Frontal cortex (tissue), 4 donors: Measurements from ENCODE around the gene SMIM30. TPM values are rescaled to one million over a fixed set of nuclear protein-coding genes. Genes with fewer than 3 reads are reported as not detected.
"Not testable (repeated sequence)": the region's sequence is repeated elsewhere in the genome, so short reads cannot be mapped to it uniquely, and the experiment has no call there.

ENCODE experiments used
- DNase-seq, 2 donors: peaks; one replicate each; pipeline ENCODE4 v3.0.0; 2012; ENCODE audit warnings: low spot score in 2 of 2
- FAIRE-seq: peaks from 2 replicates; lab custom pipeline; 2012; peaks lifted over from hg19 to GRCh38; lab: Jason Lieb, UNC
- total RNA-seq: library from RNA; depleted of rRNA; stranded (reverse); fragments of >200 nt; gene quantifications from one replicate; pipeline ENCODE4 v1.2.3, GENCODE V29; 2014
- donor health status: control.
- donor health status: control.
- donor health status: control.

SMIM30 gene, protein sequence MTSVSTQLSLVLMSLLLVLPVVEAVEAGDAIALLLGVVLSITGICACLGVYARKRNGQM
- 24.5 TPM for total RNA-seq

DNA sequence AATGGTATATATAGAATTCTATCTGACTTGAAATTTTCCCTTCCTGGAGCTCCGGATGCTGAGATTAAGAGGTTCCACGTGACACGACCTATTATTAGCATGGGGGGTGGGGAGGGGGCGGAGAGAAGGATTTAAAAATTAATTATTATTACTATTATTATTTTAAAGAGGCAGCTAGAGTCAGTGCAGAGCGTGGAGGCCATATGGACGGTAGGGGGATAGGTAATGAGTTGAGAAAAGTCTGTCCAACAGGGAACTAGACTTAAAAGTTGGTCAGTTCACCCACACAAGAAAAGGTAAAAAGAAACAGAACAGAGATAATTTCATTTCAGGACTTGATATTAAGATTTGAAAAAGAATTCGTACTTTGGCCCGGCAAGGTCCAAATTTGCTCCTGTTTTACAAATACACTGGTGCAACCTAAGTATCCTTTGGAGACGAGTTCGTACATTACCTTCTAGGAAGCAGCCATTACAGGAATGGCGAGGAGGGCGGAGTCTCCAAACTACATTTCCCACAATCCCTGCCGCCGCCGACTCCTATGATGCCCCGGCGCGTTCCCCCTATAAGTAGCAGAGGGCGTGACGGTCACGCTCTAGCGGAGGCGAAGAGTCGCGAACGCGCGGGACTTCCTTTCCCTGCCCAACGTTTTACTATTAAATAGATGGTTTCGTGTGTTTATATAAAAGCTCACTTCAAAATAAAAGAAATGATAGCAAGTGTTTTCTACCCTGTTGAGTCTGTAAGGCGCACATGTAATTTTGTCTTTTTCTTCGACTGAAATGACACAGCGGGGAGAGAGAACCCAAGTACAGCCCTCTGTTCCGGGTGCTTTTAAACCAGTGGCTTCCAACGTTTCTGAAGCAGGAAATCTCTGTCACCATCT is at the start of gene SMIM30:
Gene SMIM30 (minus strand): TSS at position 481 of the 886 bp plus-strand sequence. CDS start 976 bp downstream, outside the sequence.
- FAIRE-seq, result peak; percentile 28
- peak; percentile 60 to 64 for DNase-seq

DNA sequence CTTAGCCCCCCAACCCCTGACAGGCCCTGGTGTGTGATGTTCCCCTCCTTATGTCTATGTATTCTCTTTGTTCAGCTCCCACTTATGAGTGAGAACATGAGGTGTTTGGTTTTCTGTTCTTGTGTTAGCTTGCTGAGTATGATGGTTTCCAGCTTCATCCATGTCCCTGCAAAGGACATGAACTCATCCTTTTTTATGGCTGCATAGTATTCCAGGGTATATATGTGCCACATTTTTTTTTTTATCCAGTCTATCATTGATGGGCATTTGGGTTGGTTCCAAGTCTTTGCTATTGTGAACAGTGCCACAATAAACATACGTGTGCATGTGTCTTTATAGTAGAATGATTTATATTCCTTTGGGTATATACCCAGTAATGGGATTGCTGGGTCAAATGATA is 47.8 kb upstream of the SMIM30 start:
- not testable (repeated sequence) for DNase-seq, FAIRE-seq

DNA sequence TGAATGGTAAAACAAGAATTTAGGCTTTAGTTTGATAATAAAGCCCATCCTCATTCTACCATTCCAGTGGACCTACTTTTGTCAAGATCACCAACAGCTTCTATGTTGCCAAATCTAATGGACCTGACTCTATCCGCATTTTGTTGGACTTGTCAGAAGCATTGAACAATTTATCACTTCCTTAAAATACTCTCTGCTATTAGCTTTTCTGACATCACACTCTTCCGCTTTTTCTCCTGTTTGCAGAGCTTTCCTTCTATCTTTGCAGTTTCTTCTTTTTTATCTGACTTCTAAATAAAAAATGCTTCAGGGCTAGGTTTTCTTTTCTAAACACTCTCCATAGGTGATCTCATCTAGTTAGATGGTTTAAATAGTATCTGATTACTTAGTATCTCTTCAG is 42.7 kb upstream of the SMIM30 start:
- no peak for DNase-seq
- no peak for FAIRE-seq

DNA sequence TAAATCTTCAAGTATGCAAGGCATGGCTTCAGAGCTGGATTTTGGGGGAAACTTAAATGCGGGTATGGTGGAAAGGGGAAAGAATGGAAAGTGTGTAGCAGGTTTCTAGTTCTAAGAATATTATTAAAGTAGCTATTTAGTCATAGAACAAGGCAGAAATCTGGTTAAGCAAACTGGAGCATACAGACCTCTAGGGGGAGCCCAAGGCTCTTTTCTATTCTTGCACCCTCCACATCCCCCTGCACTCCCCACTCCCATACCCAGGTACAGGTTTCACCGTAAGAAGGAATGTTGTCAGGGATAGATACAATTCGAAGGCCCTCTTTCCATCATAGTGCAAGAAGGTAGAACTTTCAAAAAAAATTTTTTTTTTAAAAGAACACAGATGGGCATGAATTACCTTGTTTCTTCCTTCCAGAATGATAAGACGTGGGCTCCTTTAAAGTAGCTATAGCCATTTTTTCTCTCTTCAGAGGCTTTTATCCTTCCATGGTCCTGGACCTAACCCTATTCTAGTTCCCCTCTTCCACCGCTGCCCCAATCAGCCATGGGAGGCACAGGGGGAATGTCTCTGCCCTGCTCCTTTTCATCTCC is 41.5 kb upstream of the SMIM30 start:
- no peak for FAIRE-seq
- no peak for DNase-seq

DNA sequence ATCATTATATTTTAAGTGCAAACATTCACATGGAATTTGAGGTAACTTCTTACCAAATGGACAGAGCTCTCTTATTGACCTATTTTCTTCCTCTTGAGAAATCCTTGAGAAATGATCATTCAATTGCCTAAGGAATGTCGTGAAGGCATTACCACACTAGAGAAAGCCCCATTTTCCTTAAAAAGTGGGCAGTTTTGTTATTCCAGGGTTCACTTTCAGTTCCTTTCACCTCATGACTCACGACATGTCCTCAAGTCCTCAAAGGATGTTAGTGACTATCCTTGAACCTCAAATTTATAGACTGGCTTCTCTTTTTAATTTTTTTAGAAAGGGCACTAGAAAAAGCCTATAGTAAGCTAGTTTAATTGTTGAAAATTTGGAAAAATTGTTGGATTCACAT is 40.4 kb upstream of the SMIM30 start:
- FAIRE-seq (no peak), DNase-seq (no peak)

DNA sequence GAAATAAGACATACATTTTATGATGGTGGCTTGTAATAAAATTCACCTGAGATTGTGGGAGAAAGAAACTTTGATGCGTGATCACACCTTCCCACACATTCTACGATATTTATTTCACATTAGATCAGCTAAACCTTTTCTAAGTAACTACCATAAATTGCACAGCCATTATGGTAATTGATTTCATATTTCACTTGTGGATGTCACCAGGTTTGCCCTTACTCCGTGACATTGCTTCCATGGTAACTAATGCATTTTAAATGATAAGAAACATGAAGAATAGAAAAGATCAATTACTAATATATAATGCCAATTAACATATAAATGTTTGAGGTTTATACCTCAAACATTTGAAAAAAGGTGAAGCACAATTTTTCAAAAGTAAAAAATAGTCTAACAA is 35.8 kb upstream of the SMIM30 start:
- FAIRE-seq, result no peak
- no peak for DNase-seq

DNA sequence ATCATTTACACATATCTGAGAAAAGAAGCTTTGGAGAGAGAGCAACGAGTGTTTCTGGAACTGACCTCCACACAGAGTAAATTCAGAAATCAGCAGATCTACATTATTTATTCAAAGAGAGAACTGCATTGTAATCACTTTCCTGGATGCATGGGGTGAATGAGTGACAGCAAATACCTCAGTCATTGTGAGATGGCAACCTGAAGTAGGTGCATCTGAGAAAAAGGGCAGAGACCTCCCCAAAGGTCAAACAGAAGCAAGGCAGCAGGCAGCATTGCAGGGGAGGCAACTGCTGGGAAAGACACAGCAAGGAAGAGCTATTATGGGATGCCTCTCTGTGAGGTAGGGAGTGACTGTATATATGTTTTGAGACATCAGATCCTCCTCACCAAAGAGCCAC is 26.5 kb upstream of the SMIM30 start:
- FAIRE-seq (no peak), DNase-seq (no peak)

DNA sequence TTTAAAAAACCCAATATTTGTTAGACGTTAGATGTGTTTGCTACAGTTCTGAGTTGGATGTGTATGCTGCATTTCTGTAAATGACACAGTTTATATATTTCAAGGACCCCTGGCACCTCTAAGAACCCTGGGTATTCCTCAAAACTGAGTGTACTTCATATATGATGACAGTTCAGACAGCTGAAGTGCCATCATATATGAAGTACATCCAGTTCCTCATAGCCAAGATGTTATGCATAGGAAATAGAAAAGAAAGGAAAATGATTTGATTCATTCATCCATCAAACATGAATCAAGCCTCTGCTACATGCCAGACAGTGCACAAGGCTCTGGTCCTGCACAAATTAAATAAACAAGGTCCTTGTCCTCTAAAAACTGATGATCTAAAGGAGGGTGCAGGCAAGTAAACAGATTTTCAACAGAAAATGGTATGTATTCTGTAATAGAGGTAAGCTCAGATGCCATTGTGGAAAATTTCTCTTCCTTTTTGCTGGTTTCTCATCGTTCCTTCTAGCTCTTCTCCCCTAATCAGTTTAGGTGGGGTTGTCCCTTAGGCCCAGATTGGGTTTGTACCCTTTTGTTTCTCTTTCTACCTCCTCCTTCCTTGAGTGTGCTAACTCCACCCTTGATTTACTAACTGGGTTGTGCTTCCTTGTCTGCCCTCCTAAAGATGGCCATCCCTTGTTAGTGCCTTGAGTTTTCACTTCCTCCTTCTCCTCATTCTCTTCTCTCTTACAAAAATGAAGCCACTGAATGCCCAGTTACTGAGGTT is 25.3 kb upstream of the SMIM30 start:
- FAIRE-seq, result no peak

DNA sequence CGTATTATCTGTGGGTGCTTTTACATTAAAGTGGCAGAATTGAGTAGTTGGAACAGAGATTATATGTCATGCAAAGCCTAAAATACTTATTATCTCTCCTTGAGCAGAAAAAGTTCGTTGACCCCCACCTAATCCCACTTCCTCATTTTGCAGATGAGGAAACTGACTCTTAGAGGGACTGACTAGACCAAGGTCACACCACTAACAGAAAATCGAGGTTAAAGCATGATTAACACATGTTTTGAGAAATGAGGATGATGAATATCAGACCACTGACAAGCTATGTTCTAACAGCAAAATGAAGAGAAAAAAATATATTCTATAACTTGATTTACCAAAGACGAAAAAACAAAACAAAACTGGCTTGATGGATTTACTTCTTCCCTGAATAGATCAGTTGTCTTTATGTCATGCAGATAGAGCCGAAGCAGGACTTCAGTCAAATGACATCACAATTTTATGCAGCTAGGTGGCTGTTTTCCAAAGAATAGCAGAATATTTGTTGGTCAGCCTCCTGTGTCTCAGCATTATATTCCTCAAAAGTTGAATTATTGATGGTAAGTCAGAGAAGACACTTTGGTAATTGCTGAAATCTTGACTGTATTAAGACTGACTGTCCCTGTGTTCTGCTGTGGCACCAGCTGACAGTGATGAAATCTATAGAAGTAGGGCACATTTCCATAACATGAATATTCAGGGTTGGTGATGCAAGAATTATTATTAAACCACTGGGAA is 24.2 kb upstream of the SMIM30 start:
- FAIRE-seq, result no peak

More for the DNA sequence above, 25.3 kb upstream of the SMIM30 start:
- DNase-seq, result no peak

DNA sequence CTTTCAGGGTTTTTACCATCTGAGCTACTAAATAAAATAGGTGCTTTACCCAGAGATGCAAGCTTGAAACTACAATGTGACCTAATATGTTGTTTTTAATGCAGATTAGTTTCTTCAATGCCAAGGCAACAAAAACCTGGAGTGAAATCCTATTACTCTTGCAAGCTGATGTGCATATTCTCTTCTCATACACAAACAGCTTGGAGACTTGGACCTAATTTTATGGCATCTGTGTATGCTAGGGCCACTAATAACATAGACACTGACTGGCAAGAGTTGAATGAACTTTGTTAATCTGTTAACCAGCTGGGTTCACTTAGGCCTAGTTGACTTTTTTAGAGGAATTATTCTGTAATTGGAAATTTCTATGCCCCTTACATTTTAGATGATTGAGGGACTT is 23.4 kb upstream of the SMIM30 start:
- DNase-seq, result no peak

More for the DNA sequence above, 24.2 kb upstream of the SMIM30 start:
- DNase-seq, result no peak

DNA sequence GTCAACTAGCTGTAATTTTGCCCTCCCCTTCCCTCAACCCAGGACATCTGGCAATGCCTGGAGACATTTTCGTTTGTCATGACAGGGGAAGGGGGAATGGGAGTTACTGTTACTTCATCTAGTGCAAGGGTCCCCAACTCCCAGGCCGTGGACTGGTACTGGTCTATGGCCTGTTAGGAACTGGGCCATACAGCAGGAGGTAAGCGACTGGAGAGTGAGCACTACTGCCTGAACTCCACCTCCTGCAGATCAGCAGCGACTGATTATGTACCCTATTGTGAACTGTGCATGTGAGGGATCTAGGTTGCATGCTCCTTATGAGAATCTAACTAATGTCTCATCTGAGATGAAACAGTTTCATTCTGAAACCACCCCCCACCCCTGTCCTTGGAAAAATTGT is 22.6 kb upstream of the SMIM30 start:
- DNase-seq, result no peak
- FAIRE-seq, result no peak

More for the DNA sequence above, 23.4 kb upstream of the SMIM30 start:
- FAIRE-seq, result no peak

DNA sequence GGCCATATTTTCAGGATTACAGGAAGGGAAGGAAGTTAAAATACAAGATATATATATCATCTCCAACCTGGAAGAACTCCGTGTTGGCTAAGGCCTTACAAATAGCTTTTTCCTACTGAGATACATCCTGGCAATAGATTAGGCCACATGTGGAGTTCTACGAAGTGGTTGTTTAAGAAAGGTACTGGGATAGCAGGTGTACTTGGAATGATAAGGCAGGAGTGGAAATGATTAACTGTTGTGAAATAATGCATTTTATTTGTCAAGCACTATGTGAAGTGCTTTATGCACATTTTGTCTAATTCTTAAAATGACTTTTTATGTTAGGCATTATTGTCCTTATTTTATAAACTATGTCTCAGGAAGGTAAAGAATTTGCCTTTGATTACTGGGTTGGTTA is 18.9 kb upstream of the SMIM30 start:
- DNase-seq (no peak), FAIRE-seq (no peak)

DNA sequence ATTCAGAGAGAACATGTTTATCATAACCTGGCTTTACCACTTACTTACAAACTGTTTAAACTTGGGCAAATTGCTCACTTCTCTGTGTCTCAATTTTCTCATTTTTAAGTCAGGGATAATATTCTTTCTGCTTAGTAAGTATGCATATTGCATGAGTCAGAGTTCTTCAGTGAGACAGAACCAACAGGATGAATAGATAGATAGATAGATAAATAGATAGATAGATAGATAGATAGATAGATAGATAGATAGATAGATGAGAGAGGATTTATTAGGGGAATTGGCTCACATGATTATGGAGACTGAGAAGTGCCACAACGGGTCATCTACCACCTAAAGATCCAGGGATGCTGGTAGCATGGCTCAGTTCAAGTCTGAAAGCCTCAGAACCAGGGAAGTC is 15.7 kb upstream of the SMIM30 start:
- no peak for DNase-seq
- FAIRE-seq, result no peak

DNA sequence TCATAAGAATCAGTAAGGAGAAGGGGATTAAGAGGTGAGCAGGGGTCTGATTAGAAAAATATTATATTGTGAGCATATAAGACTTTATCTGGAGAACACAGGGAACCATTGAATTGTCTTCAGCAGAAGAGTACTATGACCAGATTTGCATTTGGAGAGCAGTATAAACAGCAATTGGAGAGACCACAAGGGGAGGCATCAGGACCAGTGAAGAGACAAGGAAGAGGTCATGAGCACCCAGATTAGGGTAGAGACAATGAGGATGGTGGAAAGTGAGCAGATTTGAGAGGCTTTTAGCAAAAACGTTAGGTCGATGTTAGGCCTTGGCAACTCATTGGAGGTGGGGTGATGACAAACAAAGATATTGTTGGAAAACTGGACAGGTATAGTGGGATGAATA is 13.0 kb upstream of the SMIM30 start:
- DNase-seq, result no peak

DNA sequence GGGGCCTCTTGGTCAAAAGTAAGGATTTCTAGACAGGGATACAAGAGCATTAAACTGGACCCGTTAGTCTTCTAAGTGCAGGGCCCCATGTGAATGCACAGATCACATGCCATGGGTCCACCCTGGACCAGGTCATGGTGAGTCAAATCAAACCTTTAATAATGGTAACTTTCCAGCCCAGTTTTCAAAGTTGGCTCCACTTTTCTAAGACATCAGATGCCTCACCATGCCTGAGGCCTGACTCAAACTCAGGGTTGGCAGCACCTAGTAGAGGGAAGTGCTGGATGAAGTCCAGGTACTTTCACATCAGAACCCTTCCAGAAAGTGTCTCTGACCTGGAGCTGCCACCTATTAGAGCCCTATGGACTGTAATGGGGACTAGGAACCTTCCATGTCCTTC is 9.7 kb upstream of the SMIM30 start:
- no peak for FAIRE-seq
- no peak for DNase-seq

More for the DNA sequence above, 13.0 kb upstream of the SMIM30 start:
- no peak for FAIRE-seq

DNA sequence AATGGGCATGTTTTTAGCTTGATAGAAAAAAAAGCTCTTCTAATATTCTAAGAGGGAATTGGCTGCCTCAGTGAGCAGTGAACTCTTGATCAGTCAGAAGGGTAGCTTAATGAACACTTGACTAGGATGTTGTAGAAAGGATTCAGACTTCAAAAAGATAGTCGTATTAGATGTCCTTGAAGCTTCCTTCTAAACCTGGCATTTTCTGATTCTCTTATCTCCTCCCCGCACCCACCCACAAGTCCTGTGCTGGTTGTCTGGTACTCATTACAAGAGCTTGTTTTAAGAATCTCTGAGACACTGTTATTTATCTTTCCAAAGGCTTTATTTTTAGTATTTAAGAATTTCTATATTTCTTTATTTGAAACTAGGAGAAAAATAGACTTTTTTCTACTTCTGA is 7.4 kb upstream of the SMIM30 start:
- FAIRE-seq (peak; percentile 28), DNase-seq (no peak)

DNA sequence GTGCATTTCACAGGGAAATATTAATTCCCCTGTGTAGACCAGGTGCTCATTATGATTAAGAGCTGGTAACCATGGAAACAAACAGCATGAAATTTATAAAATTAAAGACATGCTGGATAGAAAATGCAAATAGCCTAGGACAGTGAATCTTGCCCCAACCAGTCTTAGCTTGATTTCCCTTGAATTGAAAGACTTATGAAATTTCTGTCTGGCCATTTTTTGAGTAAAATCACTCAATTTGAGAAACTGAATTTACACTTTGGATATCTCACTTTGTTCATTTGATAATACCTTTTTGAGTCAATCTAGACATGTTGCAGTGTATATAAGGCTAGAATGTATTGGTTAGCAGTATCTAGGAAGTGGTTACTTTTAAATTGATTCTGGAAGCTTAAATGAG is 4.4 kb upstream of the SMIM30 start:
- no peak for FAIRE-seq
- no peak for DNase-seq

DNA sequence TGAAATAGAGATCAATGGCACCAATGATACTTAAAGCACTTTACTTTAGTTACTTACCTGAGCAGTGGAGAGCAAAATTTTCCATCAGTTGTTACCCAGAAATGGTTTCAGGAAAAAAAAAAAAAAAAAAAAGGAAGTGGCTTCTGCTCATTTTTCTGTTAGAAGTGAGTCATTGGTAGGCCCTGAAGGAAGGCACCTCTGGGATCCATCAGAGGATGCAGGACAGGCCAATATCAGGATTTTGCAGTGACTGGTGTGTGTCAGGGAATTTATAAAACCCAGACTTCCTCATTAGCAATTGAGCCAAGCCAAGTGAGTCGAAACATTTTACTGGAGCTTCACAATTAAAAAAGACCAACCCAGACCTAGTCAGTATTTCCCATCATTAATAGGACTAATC is 2.3 kb upstream of the SMIM30 start:
- no peak for FAIRE-seq
- no peak for DNase-seq

DNA sequence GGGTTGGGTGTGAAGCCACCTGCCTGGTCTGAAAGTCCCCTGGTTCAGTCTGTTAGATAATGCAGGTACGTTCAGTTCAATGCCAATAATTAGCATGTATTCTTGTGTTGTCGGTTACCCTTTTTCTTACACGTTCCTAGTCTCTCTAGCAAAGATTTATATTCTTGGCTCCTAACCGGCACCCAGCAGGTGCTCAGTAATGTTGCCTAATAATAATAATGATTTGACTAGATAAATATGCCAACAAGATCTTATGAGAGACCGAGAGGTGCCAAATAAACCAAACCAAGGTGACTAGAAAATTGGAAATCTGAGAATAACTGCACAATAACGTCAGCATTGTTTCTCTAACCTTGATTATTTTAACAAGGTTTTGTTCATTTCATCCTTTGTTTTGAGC is 1.1 kb upstream of the SMIM30 start:
- DNase-seq (no peak), FAIRE-seq (no peak)

DNA sequence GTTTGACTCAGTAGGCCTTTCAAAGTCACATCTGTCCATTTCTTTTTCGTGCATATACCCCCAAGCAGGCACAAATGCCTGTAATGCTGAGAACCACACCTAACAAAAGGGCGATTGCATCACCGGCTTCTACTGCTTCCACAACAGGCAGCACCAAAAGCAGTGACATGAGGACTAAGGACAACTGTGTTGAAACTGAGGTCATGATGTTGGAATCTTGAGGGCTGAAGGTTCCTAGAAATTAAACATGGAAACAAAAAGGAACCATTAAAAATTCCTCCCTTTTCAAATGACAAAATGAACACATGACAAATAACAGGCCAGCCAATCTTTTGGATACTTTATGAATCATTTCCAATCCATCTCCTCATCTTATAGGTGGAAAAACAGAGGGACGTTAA is 980 bp downstream of the SMIM30 start:
- not testable (repeated sequence) for DNase-seq, FAIRE-seq
